ENCODE data around the gene CAPZA1. TPM values are rescaled to one million over a fixed set of nuclear protein-coding genes. Genes with fewer than 3 reads are reported as not detected.
A peak's percentile ranks its signal among the peaks of the same experiment; 100 is the strongest.

CAPZA1 gene
- total RNA-seq, 1 donor from 2014 or later = 171 TPM

DNA sequence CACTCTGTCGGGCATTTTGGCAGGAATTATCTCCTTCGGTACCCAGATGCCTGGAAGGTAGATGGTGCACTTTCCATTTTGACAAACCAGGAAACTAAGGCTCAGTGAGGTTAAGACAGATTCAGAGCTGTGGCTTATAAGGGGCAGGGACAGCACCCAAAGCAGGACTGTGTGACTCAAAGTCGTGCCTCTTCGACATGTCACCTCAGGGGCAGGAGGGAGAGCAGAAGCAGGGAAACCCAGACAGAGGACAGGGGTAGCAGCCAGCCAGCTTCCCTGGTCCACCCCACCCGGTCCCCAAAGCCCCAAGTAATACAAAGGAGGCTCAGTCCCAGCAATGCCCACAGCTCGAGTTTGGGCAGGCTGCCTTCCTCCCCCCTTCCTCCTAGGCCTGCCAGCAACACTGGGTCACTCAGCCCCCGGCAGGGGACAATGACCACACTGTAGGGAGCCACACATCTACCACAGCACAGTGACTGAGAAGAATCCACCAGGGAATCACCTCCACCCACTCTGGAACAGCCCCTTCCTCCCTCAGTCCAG, 84.8 kb downstream of the CAPZA1 start:
- peaks cover 14% of the 10 kb centered on the region for H3K36me3 ChIP-seq (ENCODE audit: insufficient read depth, low read length)
- no peak overlapping the region for H2AFZ ChIP-seq (ENCODE audit: low read depth, low read length)
- peaks cover 16% of the 10 kb centered on the region for H3K36me3 Mint-ChIP-seq (ENCODE audit: low read depth, unreplicated experiment)
- peaks cover 66% of the 10 kb centered on the region for H3K4me1 ChIP-seq (ENCODE audit: insufficient read depth, low read length)
- H3K27ac ChIP-seq (ENCODE audit: low read depth, low read length) = peak overlapping the region; percentile 78
- no peak for DNase-seq (ENCODE audit: low read depth)
- H3K4me3 ChIP-seq (ENCODE audit: insufficient read depth, low read depth, low read length) = peak overlapping the region; percentile 85
- H3K27ac Mint-ChIP-seq (ENCODE audit: unreplicated experiment) = peak overlapping the region; percentile 96
- H3K9me3 ChIP-seq (ENCODE audit: insufficient read depth, low read depth, low read length) = no peaks in the 10 kb centered on the region
- H3K4me2 ChIP-seq (ENCODE audit: low read length) = peak overlapping the region; percentile 91
- peaks cover 46% of the 10 kb centered on the region for H3K4me1 Mint-ChIP-seq (ENCODE audit: low read depth, unreplicated experiment)
- peak overlapping the region; percentile 92 for H3K4me3 Mint-ChIP-seq (ENCODE audit: unreplicated experiment)
- peaks cover 40% of the 10 kb centered on the region for H4K20me1 ChIP-seq (ENCODE audit: insufficient read depth, low read length)
- H3K27me3 ChIP-seq (ENCODE audit: insufficient read depth, low read length) = no peaks in the 10 kb centered on the region
- H3K79me2 ChIP-seq (ENCODE audit: insufficient read depth, low read length) = peaks cover 50% of the 10 kb centered on the region
- peaks cover 2% of the 10 kb centered on the region for H3K9me3 Mint-ChIP-seq (ENCODE audit: unreplicated experiment)
- H3K27me3 Mint-ChIP-seq (ENCODE audit: low read depth, unreplicated experiment) = no peaks in the 10 kb centered on the region
- peak overlapping the region; percentile 89 for H3K9ac ChIP-seq (ENCODE audit: low read length)
- no peak for FAIRE-seq
- TF ChIP-seq, protein P1, sequence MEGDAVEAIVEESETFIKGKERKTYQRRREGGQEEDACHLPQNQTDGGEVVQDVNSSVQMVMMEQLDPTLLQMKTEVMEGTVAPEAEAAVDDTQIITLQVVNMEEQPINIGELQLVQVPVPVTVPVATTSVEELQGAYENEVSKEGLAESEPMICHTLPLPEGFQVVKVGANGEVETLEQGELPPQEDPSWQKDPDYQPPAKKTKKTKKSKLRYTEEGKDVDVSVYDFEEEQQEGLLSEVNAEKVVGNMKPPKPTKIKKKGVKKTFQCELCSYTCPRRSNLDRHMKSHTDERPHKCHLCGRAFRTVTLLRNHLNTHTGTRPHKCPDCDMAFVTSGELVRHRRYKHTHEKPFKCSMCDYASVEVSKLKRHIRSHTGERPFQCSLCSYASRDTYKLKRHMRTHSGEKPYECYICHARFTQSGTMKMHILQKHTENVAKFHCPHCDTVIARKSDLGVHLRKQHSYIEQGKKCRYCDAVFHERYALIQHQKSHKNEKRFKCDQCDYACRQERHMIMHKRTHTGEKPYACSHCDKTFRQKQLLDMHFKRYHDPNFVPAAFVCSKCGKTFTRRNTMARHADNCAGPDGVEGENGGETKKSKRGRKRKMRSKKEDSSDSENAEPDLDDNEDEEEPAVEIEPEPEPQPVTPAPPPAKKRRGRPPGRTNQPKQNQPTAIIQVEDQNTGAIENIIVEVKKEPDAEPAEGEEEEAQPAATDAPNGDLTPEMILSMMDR (IDR thresholded peaks at IDR 0.05; ENCODE audit: insufficient read depth, low read depth, low read length) = no peak
- TF ChIP-seq EZH2 (IDR thresholded peaks at IDR 0.05; ENCODE audit: insufficient read depth, low read length) = no peak

DNA sequence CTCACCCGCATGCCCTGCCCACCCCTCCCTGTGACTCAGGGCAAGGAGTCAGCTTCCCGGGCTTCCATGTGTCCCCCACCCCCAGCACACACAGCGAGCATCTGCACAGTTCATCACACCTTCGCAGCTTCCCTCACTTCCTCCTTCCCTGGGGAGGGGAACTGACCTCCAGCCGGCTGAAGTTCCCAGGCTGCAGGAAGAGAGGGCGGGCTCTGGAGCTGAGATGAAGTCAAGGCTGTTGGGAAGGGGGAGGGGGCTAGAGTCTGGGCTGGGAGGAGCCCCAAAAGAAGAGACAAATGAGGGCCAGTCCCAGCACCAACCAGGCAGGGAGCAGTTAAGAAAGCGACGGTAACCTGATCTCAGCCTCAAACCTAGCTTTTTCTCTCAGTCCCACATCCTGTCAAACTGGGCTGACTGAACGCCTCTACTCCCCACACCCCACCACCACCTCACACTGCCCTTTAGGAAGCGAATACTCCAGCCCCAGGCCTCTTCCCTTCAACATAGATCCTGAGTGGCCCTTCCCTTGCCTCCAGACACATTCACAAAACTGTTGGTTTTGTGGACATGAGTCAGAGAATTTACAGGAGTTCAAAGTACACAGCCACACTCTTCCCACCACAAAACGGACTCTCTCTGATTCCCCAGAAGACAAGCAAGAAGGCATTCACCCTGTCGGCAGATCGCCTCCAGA, 85.4 kb downstream of the CAPZA1 start:
- H3K9me3 Mint-ChIP-seq (ENCODE audit: unreplicated experiment) = peaks cover 2% of the 10 kb centered on the region
- Histone ChIP-seq H3K4me1 (ENCODE audit: insufficient read depth, low read length) (peaks cover 59% of the 10 kb centered on the region), H3K36me3 (ENCODE audit: insufficient read depth, low read length) (peaks cover 8% of the 10 kb centered on the region), H4K20me1 (ENCODE audit: insufficient read depth, low read length) (peaks cover 40% of the 10 kb centered on the region), H3K27me3 (ENCODE audit: insufficient read depth, low read length) (no peaks in the 10 kb centered on the region), H2AFZ (ENCODE audit: low read depth, low read length) (no peak overlapping the region), H3K9ac (ENCODE audit: low read length) (peak overlapping the region; percentile 89), H3K4me2 (ENCODE audit: low read length) (peak overlapping the region; percentile 91), H3K27ac (ENCODE audit: low read depth, low read length) (peak overlapping the region; percentile 78), H3K9me3 (ENCODE audit: insufficient read depth, low read depth, low read length) (no peaks in the 10 kb centered on the region), H3K79me2 (ENCODE audit: insufficient read depth, low read length) (peaks cover 50% of the 10 kb centered on the region), H3K4me3 (ENCODE audit: insufficient read depth, low read depth, low read length) (peak overlapping the region; percentile 85)
- peaks cover 18% of the 10 kb centered on the region for H3K36me3 Mint-ChIP-seq (ENCODE audit: low read depth, unreplicated experiment)
- H3K4me3 Mint-ChIP-seq (ENCODE audit: unreplicated experiment) = peak overlapping the region; percentile 92
- H3K27me3 Mint-ChIP-seq (ENCODE audit: low read depth, unreplicated experiment) = no peaks in the 10 kb centered on the region
- DNase-seq (ENCODE audit: low read depth) (peak; percentile 93), FAIRE-seq (no peak)
- H3K4me1 Mint-ChIP-seq (ENCODE audit: low read depth, unreplicated experiment) = peaks cover 40% of the 10 kb centered on the region
- TF ChIP-seq EZH2 (IDR thresholded peaks at IDR 0.05; ENCODE audit: insufficient read depth, low read length) = no peak
- TF ChIP-seq, protein P1 (IDR thresholded peaks at IDR 0.05; ENCODE audit: insufficient read depth, low read depth, low read length) = no peak
- H3K27ac Mint-ChIP-seq (ENCODE audit: unreplicated experiment) = peak overlapping the region; percentile 96
